GM19238 (cell line): Measurements from ENCODE around the gene SOWAHC.
A peak's percentile ranks its signal among the peaks of the same experiment; 100 is the strongest.
"Not testable (repeated sequence)": the region's sequence is repeated elsewhere in the genome, so short reads cannot be mapped to it uniquely, and the experiment has no call there.

Source experiments
- DNase-seq: peaks from one replicate; pipeline ENCODE4 v3.0.0; 2011; ENCODE audit warnings: low spot score; ENCODE audit not compliant: insufficient read length

Gene SOWAHC

GRCh38 chr2:109613922-109614714, at the start of gene SOWAHC, which contains the start of gene SEPTIN10:
TSS of gene SOWAHC (plus strand) at chr2:109614364. CDS start at chr2:109614490, 126 bp downstream.
TSS of gene SEPTIN10 (minus strand) at chr2:109613966. CDS start at chr2:109613827, 139 bp downstream.
- DNase-seq = peak; percentile 79

- DNase-seq = no peak
Measured at GRCh38 chr2:109575373-109575772, 38.8 kb upstream of the SOWAHC start.

GRCh38 chr2:109577630-109578029, 36.5 kb upstream of the SOWAHC start:
- not testable (repeated sequence) for DNase-seq

- DNase-seq = no peak
Measured at GRCh38 chr2:109582928-109583895, 31.0 kb upstream of the SOWAHC start.

- no peak for DNase-seq
Measured at GRCh38 chr2:109586687-109587086, 27.5 kb upstream of the SOWAHC start.

GRCh38 chr2:109591206-109591605, 23.0 kb upstream of the SOWAHC start:
- DNase-seq = no peak

- no peak for DNase-seq
Measured at GRCh38 chr2:109592905-109593304, 21.3 kb upstream of the SOWAHC start.

GRCh38 chr2:109594246-109594885, 19.8 kb upstream of the SOWAHC start:
- no peak for DNase-seq

- no peak for DNase-seq
Measured at GRCh38 chr2:109595644-109596043, 18.5 kb upstream of the SOWAHC start.

GRCh38 chr2:109597283-109597682, 16.9 kb upstream of the SOWAHC start:
- DNase-seq = no peak

GRCh38 chr2:109601783-109602182, 12.4 kb upstream of the SOWAHC start:
- DNase-seq = no peak

- no peak for DNase-seq
Measured at GRCh38 chr2:109602617-109603188, 11.5 kb upstream of the SOWAHC start.

GRCh38 chr2:109604597-109604996, 9.6 kb upstream of the SOWAHC start:
- DNase-seq = no peak

GRCh38 chr2:109607766-109608165, 6.4 kb upstream of the SOWAHC start:
- no peak for DNase-seq

GRCh38 chr2:109609352-109610024, 4.7 kb upstream of the SOWAHC start:
- no peak for DNase-seq

- no peak for DNase-seq
Measured at GRCh38 chr2:109611467-109612095, 2.6 kb upstream of the SOWAHC start.

GRCh38 chr2:109613081-109613921, 863 bp upstream of the SOWAHC start:
- no peak for DNase-seq

GRCh38 chr2:109614715-109615636, 812 bp downstream of the SOWAHC start:
- DNase-seq = no peak
